Measurements from ENCODE around the gene GLRA2.

DNA sequence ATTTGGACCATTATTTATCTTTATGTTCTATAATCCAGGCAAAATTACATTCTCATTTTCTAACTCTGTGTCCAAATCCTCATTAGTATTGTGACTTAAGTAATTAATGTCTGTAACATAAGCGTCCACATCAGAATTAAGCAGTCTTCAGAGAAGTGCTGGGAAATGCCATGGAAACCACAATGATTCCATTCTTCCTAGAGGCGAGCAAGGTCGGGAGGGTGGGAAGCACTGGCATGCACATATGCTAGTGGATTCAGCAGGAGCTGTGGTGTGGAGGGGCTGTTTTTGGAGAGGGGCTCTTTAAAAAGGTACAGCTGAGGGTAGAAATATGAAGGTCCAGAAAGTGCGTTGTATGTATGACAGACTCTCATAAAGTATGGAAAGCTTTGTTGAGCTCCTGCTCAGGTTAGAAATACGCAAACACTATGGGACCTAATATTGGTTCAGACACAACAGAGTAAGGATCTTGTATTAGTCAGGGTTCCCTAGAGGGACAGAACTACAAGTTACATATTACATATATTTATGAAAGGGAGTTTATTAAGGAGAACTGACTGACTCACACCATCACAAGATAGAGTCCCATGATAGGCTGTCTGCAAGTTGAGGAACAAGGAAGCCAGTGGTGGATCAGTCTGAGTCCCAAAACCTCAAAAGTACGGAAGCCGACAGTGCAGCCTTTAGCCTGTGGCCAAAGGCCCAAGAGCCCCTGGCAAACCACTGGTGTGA is 61.5 kb downstream of the GLRA2 start:
- TF ChIP-seq POLR2A (IDR thresholded peaks at IDR 0.05) = no peak
- TF ChIP-seq, protein P1, sequence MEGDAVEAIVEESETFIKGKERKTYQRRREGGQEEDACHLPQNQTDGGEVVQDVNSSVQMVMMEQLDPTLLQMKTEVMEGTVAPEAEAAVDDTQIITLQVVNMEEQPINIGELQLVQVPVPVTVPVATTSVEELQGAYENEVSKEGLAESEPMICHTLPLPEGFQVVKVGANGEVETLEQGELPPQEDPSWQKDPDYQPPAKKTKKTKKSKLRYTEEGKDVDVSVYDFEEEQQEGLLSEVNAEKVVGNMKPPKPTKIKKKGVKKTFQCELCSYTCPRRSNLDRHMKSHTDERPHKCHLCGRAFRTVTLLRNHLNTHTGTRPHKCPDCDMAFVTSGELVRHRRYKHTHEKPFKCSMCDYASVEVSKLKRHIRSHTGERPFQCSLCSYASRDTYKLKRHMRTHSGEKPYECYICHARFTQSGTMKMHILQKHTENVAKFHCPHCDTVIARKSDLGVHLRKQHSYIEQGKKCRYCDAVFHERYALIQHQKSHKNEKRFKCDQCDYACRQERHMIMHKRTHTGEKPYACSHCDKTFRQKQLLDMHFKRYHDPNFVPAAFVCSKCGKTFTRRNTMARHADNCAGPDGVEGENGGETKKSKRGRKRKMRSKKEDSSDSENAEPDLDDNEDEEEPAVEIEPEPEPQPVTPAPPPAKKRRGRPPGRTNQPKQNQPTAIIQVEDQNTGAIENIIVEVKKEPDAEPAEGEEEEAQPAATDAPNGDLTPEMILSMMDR (IDR thresholded peaks at IDR 0.05) = no peak

Data from lower leg skin (tissue), 3 donors.